ENCODE results near the gene GALNT10.

Gene GALNT10

DNA sequence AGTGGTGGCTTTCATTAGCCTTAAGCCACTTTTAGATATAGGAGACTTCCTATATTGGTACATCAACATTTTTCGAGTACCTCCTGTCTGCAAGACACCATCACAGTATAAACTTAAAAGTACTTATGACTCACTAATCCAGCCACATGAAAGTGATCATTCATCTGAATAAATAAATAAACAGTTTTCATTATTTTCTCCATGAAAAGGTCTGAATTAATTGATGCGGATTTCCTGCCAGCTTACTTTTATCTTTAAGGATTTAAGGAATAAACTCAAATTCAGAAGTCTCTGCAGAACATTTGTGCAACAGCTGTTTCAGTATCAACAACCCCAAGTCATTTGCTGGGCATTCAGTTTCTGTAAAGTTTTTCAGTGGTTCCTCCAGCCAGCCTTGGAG, 259.3 kb downstream of the GALNT10 start:
- in situ Hi-C loops (cut with MboI; ENCODE audit: low sequenced_read_pairs) = no loop called here
- H3K36me3 ChIP-seq (replicated peaks) = peaks cover 15% of the 10 kb centered on the region
- peaks cover 5% of the 10 kb centered on the region for H3K4me1 ChIP-seq
- H3K4me3 ChIP-seq = no peak overlapping the region
- no peaks in the 10 kb centered on the region for H3K27me3 ChIP-seq (ENCODE audit: low read depth)
- DNase-seq (ENCODE audit: low spot score in 2 of 2) = no peak
- no peaks in the 10 kb centered on the region for H3K9me3 ChIP-seq

DNA sequence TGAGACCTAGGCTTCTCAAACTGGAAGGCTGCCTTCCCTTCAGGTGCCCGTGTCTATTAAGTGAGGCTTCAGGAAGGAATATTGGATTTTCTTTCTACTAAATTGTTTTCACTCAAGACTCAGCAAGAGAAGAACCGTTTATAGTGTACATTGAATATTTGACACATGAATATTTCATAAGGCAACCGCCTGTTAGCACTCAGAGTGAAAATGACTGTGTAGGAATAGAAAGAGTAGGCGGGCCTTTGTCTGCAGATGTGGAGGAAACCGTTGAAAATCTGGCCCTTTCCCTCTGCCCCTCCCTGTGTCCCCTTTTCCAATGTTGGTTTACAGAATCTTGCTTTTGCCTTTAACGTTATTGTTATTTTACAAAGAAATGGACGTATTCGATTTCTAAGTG, 261.4 kb downstream of the GALNT10 start:
- no peak for DNase-seq (ENCODE audit: low spot score in 2 of 2)
- H3K27me3 ChIP-seq (ENCODE audit: low read depth) = no peaks in the 10 kb centered on the region
- no peak overlapping the region for H3K4me3 ChIP-seq
- in situ Hi-C loops (cut with MboI; ENCODE audit: low sequenced_read_pairs) = no loop called here
- H3K36me3 ChIP-seq (replicated peaks) = peaks cover 29% of the 10 kb centered on the region
- H3K9me3 ChIP-seq = no peaks in the 10 kb centered on the region
- peaks cover 5% of the 10 kb centered on the region for H3K4me1 ChIP-seq

DNA sequence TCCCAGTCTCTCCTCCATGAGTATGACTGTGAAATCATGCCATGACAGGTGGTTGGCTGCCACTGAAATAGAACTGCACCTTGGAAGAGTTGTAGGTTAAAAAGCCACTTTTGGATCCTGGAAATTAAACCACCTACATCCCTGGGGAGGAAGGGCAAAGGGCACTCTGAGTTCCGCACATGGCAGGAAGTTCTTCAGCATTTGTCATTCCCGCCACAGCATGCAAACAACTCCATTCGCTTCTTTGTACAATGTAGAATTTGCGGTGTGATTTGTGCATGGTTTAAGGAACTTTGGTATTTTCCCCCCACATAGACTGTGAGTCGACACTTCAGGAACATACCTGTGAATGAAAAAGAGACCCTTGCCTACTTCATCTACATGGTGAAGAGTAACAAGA, 265.1 kb downstream of the GALNT10 start:
- Histone ChIP-seq H3K9me3 (no peaks in the 10 kb centered on the region), H3K4me3 (no peak overlapping the region), H3K4me1 (no peaks in the 10 kb centered on the region), H3K27me3 (ENCODE audit: low read depth) (no peaks in the 10 kb centered on the region), H3K36me3 (replicated peaks) (peaks cover 29% of the 10 kb centered on the region)
- DNase-seq (ENCODE audit: low spot score in 2 of 2) = no peak
- in situ Hi-C loops (cut with MboI; ENCODE audit: low sequenced_read_pairs) = no loop called here

DNA sequence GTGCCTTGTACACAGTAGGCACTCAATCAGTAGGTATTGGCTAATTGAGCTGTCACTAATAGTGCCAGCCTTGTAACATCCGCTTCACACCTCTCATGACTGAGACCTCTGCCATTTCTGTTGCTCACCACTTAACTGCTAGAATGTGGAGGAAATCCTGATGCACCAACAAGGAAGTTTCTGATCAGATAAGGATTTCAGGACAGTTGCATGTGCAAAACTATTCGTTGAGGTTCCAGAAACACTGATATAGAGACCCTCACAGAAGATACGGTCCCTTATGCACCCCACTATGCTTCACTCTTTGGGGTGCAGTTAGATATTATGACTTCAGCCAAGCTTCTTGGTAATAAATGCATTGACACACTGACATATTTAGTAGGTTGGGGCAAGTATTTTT, 266.0 kb downstream of the GALNT10 start:
- H3K4me1 ChIP-seq = no peaks in the 10 kb centered on the region
- in situ Hi-C loops (cut with MboI; ENCODE audit: low sequenced_read_pairs) = no loop called here
- no peak overlapping the region for H3K4me3 ChIP-seq
- H3K36me3 ChIP-seq (replicated peaks) = peaks cover 28% of the 10 kb centered on the region
- H3K9me3 ChIP-seq = no peaks in the 10 kb centered on the region
- H3K27me3 ChIP-seq (ENCODE audit: low read depth) = no peaks in the 10 kb centered on the region
- no peak for DNase-seq (ENCODE audit: low spot score in 2 of 2)

DNA sequence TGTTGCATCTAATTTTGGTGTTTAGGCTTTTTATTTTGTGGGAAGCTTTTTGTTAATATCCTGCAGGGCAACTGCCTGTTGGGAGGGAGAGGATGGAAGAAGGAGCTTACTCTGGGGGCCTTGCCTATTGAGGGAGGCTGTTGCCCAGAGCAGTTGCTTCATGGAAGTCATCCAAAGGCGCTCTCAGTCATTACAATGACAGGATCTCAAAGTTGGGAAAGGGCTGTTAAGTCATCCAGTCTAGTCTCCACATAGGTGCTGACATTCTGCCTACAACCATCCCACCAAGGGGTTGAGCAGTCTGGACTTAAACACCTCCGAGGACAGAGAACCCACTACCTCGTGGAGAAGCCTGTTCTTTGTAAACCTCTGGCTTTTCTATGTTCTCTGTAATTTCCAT, 268.5 kb downstream of the GALNT10 start:
- DNase-seq (ENCODE audit: low spot score in 2 of 2) = no peak
- H3K4me1 ChIP-seq = peaks cover 2% of the 10 kb centered on the region; the same call in 1 of the 2 replicates
- H3K36me3 ChIP-seq (replicated peaks) = peaks cover 15% of the 10 kb centered on the region
- in situ Hi-C loops (cut with MboI; ENCODE audit: low sequenced_read_pairs) = no loop called here
- no peaks in the 10 kb centered on the region for H3K9me3 ChIP-seq
- no peak overlapping the region for H3K4me3 ChIP-seq
- H3K27me3 ChIP-seq (ENCODE audit: low read depth) = no peaks in the 10 kb centered on the region

DNA sequence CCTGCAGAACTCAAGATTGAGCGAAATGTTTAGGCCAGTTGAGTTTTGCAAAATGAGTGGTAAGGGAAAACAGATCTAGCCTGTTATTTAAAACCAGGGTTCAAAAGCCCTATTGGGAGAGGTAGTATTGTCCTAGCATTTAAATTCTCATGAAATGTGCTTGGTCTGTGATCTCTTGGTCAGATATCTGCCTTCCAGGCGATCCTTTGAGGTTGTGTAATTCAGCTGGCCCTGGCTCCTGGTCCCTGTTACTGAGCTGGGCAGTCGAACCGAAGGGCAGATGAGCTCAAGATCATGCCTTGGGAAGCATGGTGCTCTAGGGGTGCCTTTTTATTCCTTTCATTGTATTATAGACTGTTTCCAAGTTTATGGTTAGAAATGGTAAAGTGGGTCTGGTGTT, 269.6 kb downstream of the GALNT10 start:
- H3K4me3 ChIP-seq = no peak overlapping the region
- DNase-seq (ENCODE audit: low spot score in 2 of 2) = no peak
- H3K36me3 ChIP-seq (replicated peaks) = peaks cover 14% of the 10 kb centered on the region
- in situ Hi-C loops (cut with MboI; ENCODE audit: low sequenced_read_pairs) = no loop called here
- H3K27me3 ChIP-seq (ENCODE audit: low read depth) = no peaks in the 10 kb centered on the region
- H3K9me3 ChIP-seq = no peaks in the 10 kb centered on the region
- H3K4me1 ChIP-seq = peaks cover 3% of the 10 kb centered on the region; the same call in 1 of the 2 replicates

DNA sequence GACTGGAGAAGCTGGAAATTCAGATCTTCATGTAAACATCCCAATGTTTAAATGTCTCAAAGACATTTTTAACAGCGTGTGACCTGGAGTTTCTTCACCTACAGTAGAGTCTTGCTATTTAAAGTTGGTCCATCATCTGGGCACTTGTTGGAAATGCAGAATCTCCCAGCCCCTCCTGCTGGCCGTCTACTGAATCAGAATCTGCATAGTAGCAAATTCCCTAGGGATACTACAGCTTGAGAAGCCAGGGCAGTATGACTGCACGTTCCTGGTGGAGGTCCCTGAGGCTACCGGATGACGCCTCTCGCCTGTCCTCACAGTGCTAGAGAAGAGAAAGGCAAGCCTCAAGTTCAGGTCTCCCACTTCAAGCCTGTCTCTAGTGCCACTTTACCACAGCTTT, 271.0 kb downstream of the GALNT10 start:
- Histone ChIP-seq H3K4me3 (no peak overlapping the region), H3K36me3 (replicated peaks) (peaks cover 4% of the 10 kb centered on the region; the same call in 1 of the 2 replicates), H3K4me1 (peaks cover 3% of the 10 kb centered on the region; the same call in 1 of the 2 replicates), H3K27me3 (ENCODE audit: low read depth) (0 out of 2 replicates have a peak, but pooled peaks cover 4% of the 10 kb centered on the region), H3K9me3 (no peaks in the 10 kb centered on the region)
- DNase-seq (ENCODE audit: low spot score in 2 of 2) = peak in 1 of 2 experiments; percentile 40
- in situ Hi-C loops (cut with MboI; ENCODE audit: low sequenced_read_pairs) = no loop called here

DNA sequence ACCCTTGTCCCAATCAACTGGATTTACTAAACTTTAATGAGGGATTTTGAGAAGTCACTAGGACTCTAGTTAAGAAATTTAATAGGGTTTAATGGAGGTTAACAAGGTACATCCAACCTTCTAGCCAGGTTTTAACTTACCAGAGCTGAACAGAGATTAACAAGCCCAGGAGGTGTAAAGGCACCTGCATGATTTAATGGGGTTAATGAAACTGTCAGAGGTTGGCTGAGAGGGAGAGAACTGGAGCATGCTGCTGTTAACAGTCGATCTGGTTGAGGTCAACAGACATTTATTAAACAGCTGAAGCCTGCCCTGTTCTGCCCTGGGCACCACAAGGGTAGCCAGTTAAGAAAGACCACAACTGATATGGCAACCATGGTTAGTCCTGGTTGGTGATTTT, 273.9 kb downstream of the GALNT10 start:
- in situ Hi-C loops (cut with MboI; ENCODE audit: low sequenced_read_pairs) = no loop called here
- H3K4me1 ChIP-seq = peaks cover 3% of the 10 kb centered on the region; the same call in 1 of the 2 replicates
- no peaks in the 10 kb centered on the region for H3K36me3 ChIP-seq (replicated peaks)

DNA sequence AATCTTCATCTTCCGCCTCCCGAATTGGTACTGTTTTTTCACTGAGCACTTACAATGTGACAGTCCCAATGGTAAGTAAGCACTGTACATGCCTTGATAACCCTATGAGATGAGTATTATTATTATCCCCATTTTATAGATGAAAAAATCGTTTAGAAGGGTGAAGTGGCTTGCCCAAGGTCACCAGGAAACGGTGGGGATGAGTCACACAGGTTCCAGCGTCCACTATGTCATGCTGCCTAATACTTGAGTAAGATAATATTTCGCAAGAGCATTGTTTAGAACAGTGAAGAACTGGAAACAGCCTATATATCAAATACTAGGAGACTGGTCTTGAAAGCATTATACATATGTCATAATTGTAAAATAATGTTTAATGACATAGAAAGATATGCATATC, 274.6 kb downstream of the GALNT10 start:
- no peak for DNase-seq (ENCODE audit: low spot score in 2 of 2)
- in situ Hi-C loops (cut with MboI; ENCODE audit: low sequenced_read_pairs) = loop anchor here (5.0 kb wide), 1 partner anchor 142 kb away; no protein-coding TSS in a partner anchor
- no peak overlapping the region for H3K4me3 ChIP-seq
- H3K4me1 ChIP-seq = peaks cover 3% of the 10 kb centered on the region; the same call in 1 of the 2 replicates
- H3K27me3 ChIP-seq (ENCODE audit: low read depth) = peaks cover 8% of the 10 kb centered on the region; the same call in 1 of the 2 replicates
- H3K36me3 ChIP-seq (replicated peaks) = no peaks in the 10 kb centered on the region
- H3K9me3 ChIP-seq = no peaks in the 10 kb centered on the region

More for the DNA sequence above, 273.9 kb downstream of the GALNT10 start:
- DNase-seq (ENCODE audit: low spot score in 2 of 2) = no peak
- Histone ChIP-seq H3K27me3 (ENCODE audit: low read depth) (0 out of 2 replicates have a peak, but pooled peaks cover 4% of the 10 kb centered on the region), H3K4me3 (no peak overlapping the region), H3K9me3 (no peaks in the 10 kb centered on the region)

DNA sequence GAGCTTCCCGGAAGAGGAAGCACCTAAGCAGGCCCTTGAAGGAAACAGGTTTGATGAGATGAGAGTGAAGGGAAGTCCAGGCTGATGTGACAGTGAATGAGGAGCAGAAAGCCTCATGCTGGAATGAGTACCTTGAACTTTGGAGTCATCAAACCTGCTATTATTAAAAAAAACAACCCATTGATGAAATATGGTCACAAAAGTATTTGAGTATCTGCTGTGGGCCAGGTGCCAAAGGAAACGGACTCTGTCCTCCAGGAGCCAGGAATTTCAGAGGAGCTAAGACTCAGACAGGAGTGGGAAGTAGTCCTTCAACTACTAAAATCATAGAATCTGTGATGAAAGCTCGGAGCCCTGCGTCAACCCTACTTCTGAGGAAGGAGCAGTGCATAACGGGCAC, 275.6 kb downstream of the GALNT10 start:
- no peak for DNase-seq (ENCODE audit: low spot score in 2 of 2)
- H3K36me3 ChIP-seq (replicated peaks) = no peaks in the 10 kb centered on the region
- H3K4me1 ChIP-seq = peaks cover 3% of the 10 kb centered on the region; the same call in 1 of the 2 replicates
- in situ Hi-C loops (cut with MboI; ENCODE audit: low sequenced_read_pairs) = loop anchor here (5.0 kb wide), 1 partner anchor 141 kb away; no protein-coding TSS in a partner anchor
- H3K4me3 ChIP-seq = no peak overlapping the region
- H3K9me3 ChIP-seq = no peaks in the 10 kb centered on the region
- peaks cover 15% of the 10 kb centered on the region for H3K27me3 ChIP-seq (ENCODE audit: low read depth)

DNA sequence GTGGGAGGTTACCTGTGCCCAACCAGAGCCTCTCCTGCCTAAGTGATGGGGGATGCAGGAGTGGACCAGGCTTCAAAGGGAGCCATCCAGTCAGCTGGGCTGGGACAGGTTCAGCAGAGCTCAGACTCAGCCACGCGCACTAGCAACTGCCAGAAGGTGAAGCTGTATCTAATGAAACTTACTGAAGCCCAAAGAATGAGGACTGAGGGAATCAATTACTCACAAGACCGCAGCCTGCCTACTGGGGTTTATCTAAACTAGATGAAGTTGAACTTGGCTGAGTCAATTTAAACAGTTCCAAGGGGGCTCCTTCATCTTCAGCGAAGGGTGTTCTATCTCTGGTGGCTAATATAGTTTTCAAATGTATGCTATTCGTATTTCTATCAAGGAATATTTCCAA, 276.1 kb downstream of the GALNT10 start:
- H3K9me3 ChIP-seq = no peaks in the 10 kb centered on the region
- in situ Hi-C loops (cut with MboI; ENCODE audit: low sequenced_read_pairs) = loop anchor here (5.0 kb wide), 1 partner anchor 141 kb away; no protein-coding TSS in a partner anchor
- peaks cover 21% of the 10 kb centered on the region for H3K27me3 ChIP-seq (ENCODE audit: low read depth)
- H3K4me1 ChIP-seq = peaks cover 3% of the 10 kb centered on the region; the same call in 1 of the 2 replicates
- no peak overlapping the region for H3K4me3 ChIP-seq
- no peak for DNase-seq (ENCODE audit: low spot score in 2 of 2)
- no peaks in the 10 kb centered on the region for H3K36me3 ChIP-seq (replicated peaks)

DNA sequence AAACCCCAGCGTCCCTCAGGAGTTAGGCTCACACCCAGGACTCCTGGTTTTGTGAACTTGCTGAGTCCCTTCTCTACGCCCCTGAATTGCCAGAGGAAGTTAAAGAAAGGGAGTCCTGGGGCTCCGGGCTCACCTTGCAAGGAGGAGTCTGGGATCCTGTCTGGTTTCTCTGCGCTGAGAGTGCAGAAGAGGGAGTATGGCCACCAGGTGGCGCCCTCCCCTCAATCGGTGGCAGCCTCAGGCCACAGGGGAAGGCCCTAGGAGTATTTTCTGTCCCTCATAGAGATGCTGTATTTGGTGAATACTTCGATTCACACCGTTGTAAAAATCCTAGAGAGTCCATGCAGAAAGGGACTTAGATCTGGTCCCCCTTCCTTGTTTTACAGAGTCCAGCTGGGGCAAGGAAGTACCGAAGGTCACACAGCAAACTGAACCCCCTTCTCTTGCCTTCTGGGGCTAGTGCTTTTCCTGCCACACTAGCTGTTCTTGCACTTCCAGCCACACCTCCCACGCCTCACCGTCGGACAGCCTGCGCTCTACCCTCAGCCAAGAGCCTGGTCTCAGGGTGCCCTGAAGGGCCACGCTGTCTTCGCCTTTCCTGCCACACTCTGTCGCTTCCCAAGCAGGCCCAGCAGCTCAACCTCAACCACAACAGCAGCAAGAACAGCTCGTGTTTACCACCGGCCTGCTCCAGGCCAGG, 277.3 kb downstream of the GALNT10 start:
- Histone ChIP-seq H3K4me3 (no peak overlapping the region), H3K9me3 (no peaks in the 10 kb centered on the region), H3K27me3 (ENCODE audit: low read depth) (peaks cover 32% of the 10 kb centered on the region), H3K36me3 (replicated peaks) (no peaks in the 10 kb centered on the region), H3K4me1 (peaks cover 3% of the 10 kb centered on the region; the same call in 1 of the 2 replicates)
- peak; percentile 60 to 88 for DNase-seq (ENCODE audit: low spot score in 2 of 2)
- in situ Hi-C loops (cut with MboI; ENCODE audit: low sequenced_read_pairs) = loop anchor here (5.0 kb wide), 1 partner anchor 139 kb away; no protein-coding TSS in a partner anchor

DNA sequence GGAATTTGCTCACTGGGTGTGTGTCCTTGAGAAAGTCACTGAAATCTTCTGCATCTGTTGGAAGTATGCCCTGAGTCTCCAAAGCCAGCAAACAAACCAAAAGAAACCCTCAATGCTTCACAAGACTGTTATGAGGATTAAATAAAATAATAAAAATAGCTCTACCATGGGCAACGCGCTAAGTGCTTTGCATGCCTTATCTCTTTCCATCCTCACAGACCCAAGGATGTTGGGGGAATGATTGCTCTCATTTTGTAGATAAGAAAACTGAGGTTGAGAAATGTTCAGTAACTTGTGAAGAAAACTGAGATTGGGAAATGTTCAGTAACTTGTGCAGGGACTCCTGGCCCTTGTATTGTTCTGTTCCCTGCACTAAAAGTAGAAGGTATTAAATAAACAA, 279.6 kb downstream of the GALNT10 start:
- no peaks in the 10 kb centered on the region for H3K36me3 ChIP-seq (replicated peaks)
- H3K27me3 ChIP-seq (ENCODE audit: low read depth) = peaks cover 55% of the 10 kb centered on the region
- in situ Hi-C loops (cut with MboI; ENCODE audit: low sequenced_read_pairs) = no loop called here

More for the DNA sequence above, 279.6 kb downstream of the GALNT10 start:
- Histone ChIP-seq H3K4me3 (no peak overlapping the region), H3K9me3 (no peaks in the 10 kb centered on the region), H3K4me1 (no peaks in the 10 kb centered on the region)
- no peak for DNase-seq (ENCODE audit: low spot score in 2 of 2)
